ENCODE results near the gene EFNB2. TPM values are rescaled to one million over a fixed set of nuclear protein-coding genes. Genes with fewer than 3 reads are reported as not detected.

EFNB2 gene
- total and polyA plus RNA-seq, 2 of the 13 experiments (the other 11 are each of a cell fraction or from before 2014, with no cell fraction given): 0.11 to 0.20 TPM

GRCh38 chr13:106567474-106568298 is 32.2 kb upstream of the EFNB2 start, which contains the start of gene ARGLU1 (continued):
- TF ChIP-seq NFAT5 (CRISPR knock-in tag; IDR thresholded peaks at IDR 0.05) (0 out of 2 replicates have a peak, but pooled peaks have one; percentile 50), THAP9 (CRISPR knock-in tag; IDR thresholded peaks at IDR 0.05; ENCODE audit: borderline replicate concordance) (peak; percentile 96), ZNF343 (CRISPR knock-in tag; IDR thresholded peaks at IDR 0.05) (no peak), ZNF33B (CRISPR knock-in tag; IDR thresholded peaks at IDR 0.05) (peak; percentile 79), ZNF761 (CRISPR knock-in tag; conservative IDR thresholded peaks at IDR 0.05) (no peak), NR2F1 (CRISPR knock-in tag; IDR thresholded peaks at IDR 0.05) (no peak), REPIN1 (CRISPR knock-in tag; IDR thresholded peaks at IDR 0.05; ENCODE audit: borderline replicate concordance, low read depth) (peak; percentile 57; the same call in 1 of the 2 replicates), MIER3 (CRISPR knock-in tag; IDR thresholded peaks at IDR 0.05; ENCODE audit: borderline replicate concordance) (no peak), SP5 (CRISPR knock-in tag; IDR thresholded peaks at IDR 0.05; ENCODE audit: borderline replicate concordance, low read depth) (0 out of 2 replicates have a peak, but pooled peaks have one; percentile 34), NRL (CRISPR knock-in tag; IDR thresholded peaks at IDR 0.05; ENCODE audit: borderline replicate concordance) (peak; percentile 23; the same call in 1 of the 2 replicates)
- TF ChIP-seq, protein P1, sequence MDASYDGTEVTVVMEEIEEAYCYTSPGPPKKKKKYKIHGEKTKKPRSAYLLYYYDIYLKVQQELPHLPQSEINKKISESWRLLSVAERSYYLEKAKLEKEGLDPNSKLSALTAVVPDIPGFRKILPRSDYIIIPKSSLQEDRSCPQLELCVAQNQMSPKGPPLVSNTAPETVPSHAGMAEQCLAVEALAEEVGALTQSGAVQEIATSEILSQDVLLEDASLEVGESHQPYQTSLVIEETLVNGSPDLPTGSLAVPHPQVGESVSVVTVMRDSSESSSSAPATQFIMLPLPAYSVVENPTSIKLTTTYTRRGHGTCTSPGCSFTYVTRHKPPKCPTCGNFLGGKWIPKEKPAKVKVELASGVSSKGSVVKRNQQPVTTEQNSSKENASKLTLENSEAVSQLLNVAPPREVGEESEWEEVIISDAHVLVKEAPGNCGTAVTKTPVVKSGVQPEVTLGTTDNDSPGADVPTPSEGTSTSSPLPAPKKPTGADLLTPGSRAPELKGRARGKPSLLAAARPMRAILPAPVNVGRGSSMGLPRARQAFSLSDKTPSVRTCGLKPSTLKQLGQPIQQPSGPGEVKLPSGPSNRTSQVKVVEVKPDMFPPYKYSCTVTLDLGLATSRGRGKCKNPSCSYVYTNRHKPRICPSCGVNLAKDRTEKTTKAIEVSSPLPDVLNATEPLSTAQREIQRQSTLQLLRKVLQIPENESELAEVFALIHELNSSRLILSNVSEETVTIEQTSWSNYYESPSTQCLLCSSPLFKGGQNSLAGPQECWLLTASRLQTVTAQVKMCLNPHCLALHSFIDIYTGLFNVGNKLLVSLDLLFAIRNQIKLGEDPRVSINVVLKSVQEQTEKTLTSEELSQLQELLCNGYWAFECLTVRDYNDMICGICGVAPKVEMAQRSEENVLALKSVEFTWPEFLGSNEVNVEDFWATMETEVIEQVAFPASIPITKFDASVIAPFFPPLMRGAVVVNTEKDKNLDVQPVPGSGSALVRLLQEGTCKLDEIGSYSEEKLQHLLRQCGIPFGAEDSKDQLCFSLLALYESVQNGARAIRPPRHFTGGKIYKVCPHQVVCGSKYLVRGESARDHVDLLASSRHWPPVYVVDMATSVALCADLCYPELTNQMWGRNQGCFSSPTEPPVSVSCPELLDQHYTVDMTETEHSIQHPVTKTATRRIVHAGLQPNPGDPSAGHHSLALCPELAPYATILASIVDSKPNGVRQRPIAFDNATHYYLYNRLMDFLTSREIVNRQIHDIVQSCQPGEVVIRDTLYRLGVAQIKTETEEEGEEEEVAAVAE (CRISPR knock-in tag; IDR thresholded peaks at IDR 0.05; ENCODE audit: borderline replicate concordance): peak; percentile 63; the same call in 1 of the 2 replicates
